GM18505 (cell line): ENCODE data around the gene FNBP1L.
"Not testable (repeated sequence)": the region's sequence is repeated elsewhere in the genome, so short reads cannot be mapped to it uniquely, and the experiment has no call there.

ENCODE experiments used
- ATAC-seq: cut with Tn5 transposase; IDR thresholded peaks from one replicate; pipeline ENCODE4 v1.9.1; 2021; ENCODE audit not compliant: unreplicated experiment
- POLR2A ChIP-seq: IDR thresholded peaks from 4 replicates; pipeline ENCODE4 v1.6.1; 2011; ENCODE audit warnings: borderline replicate concordance; ENCODE audit not compliant: insufficient read depth, insufficient read length; ENCODE audit errors: extremely low read depth

Gene FNBP1L

DNA sequence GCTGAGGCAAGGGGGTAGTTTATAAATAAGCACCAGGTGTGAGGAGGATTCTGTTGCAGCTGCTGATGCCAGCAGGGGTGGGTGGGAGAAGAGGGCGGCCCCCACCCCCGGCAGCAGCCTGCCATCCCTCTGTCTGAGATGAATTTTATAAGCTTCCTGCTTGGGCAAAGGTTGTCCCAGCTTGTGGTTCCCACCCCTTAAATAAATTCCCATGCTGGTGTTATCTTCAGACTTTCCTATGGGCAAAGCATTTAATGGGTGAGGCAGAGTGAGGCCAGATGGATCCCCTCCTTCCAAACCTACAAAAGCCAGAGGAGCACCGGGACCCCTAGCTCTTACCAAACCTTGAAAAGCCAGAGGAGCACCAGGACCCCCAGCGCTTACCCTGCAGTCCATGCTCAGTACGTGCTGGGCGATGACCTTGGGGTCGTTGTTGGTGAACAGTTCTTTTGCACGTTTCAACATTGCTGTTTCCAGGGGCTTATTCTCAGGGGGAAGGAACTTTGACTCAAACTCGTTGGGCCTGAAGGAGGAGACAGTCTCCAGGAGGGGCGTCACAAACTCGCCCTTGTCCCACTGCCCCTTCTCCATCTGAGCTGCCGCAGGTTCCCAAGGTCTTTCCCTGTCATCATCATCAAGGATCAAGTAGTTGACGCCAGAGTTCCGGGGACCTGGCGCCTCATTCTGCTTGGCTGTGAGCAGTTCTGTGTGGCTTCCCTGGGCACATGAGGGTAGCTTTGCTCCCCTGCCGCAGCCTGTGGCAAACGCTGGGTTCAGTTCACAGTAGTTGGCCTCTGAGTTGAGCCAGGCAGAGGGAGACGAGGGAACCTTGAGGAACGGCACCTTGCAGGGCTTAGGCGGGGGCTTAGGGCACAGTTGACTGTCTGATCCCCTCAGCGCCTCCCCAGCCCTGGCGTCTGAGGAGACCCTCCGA is 134.3 kb downstream of the FNBP1L start:
- ATAC-seq = no peak
- TF ChIP-seq POLR2A = no peak

- TF ChIP-seq POLR2A = no peak
- ATAC-seq = no peak
These were observed 136.5 kb downstream of the FNBP1L start for GRCh38 chr1:93584261-93585003.

- no peak for TF ChIP-seq POLR2A
- no peak for ATAC-seq
These were observed 137.4 kb downstream of the FNBP1L start for GRCh38 chr1:93585059-93585966.

DNA sequence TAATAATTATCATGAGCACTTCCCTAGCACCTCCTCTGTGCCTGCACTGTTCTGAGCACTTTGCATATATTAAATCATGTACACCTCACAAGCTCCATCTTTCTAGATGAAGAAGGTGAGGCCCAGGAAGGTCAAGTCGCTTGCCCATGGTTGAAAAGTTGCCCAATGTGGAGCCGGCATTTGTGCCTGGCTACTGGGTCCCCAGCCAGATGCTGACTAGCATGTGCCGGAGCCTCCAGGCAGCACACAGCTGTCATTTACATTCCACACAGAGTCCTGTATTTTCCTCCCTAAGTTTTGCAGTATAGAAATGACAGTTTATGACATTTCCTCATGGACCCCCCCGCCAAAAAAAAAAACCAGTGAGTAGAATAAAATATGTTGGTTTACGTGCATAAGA is 139.4 kb downstream of the FNBP1L start:
- no peak for ATAC-seq
- TF ChIP-seq POLR2A = no peak

GRCh38 chr1:93588206-93588605 is 140.3 kb downstream of the FNBP1L start:
- ATAC-seq = no peak
- no peak for TF ChIP-seq POLR2A

- ATAC-seq = no peak
- TF ChIP-seq POLR2A = no peak
These were observed 141.0 kb downstream of the FNBP1L start for GRCh38 chr1:93588955-93589354.

DNA sequence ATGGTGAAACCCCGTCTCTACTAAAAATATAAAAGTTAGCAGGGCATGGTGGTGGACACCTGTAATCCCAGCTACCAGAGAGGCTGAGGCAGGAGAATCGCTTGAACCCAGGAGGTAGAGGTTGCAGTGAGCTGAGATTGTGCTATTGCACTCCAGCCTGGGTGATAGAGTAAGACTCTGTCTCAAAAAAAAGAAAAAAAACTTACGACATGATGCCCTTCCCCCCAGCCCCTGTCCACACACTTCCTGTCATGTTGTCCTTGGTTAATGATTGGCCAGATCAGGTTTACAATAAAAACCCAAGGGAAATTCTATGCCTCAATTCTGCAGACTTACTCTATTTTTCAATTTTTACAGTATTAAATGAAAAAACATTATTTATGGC is 143.4 kb downstream of the FNBP1L start:
- ATAC-seq = not testable (repeated sequence)

GRCh38 chr1:93591676-93592550 is 144.0 kb downstream of the FNBP1L start:
- TF ChIP-seq POLR2A = no peak
- peak; percentile 73 for ATAC-seq

DNA sequence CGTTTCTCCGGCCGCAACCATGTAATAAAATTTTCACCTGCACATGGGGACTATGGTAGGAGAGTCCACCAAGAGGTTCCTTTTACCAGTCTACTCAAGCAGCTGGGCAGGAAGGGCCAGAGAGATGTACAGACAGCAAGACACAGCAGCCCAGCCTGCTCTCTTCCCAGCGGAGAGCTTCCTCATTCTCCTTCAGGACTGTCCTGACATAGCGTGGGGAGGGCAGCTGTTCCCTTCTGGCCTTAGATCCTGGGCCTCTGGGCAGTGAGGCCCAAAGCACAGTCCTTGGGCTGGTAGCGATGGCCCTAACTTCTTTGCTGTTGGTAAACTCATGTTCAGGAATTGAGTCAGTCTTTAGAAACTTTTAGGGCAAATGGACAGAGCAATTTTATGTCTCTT is 144.6 kb downstream of the FNBP1L start:
- ATAC-seq = no peak
- no peak for TF ChIP-seq POLR2A

DNA sequence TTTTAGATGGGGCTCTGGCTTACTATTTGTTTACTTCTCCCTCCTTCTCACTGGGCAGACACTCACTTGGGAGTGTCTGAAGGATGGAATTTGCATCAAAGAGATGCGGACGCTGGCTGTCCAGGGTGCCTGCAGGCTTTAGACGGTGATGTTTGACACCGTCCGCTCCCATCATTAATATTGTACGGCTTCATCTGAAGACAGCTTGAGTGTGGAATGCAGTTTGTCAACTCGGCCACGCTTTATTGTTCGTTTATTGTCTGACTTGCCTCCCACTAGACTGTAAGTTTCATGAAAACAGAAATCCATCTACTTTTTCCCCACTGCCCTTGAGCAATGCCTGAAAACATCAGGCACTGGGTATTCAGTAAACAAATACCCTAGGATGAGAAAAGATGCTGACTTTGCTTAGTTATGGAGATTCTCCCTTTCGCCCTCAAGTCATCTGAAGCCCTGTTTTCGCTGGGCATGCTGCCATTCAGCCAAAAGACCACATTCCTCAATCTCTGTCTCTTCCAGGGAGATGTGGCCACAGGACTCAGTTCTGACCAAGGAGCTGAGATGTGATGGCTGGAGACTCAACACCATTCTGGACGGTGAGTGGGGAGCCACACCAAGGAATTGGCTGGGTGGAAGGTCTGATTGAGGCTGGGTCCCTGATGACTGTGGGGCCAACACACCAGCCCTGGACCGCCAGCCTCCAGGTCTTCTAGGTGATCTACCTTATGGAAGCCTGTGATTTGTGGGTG is 146.1 kb downstream of the FNBP1L start:
- no peak for TF ChIP-seq POLR2A
- no peak for ATAC-seq

DNA sequence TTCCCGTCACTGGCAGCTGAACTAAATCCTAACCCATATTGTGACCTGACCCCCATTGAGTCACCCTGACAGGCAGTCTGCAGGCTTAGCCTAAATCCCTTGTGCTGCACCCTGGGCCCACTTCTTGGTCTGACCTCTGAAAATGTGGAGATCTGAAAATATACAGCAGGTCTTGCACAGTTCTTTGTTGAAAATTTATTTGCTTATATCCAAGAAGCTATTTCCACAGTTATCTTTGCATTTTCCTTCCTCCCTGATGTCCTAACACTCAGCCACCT is 146.6 kb downstream of the FNBP1L start:
- TF ChIP-seq POLR2A = no peak
- ATAC-seq = no peak

DNA sequence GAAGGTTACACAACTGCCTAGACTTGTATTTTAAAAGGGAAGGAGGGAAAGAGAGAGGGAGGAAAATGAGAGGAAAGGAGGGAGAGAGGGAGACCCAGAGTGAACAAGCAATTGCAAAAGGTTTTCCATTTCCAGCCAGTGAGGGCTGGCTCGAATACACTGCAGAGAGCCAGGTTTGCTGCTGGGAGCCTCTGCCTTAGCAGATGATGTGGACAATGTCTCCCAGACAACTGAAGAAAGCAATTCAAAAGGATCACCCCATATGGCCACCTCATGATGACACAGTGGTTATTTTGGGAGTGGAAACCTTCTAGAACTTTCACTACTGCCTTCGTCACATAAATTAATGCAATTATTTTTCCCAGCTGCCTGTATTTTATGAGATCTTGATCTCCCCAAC is 147.3 kb downstream of the FNBP1L start:
- ATAC-seq = no peak

More for the DNA sequence above, 147.3 kb downstream of the FNBP1L start:
- TF ChIP-seq POLR2A = no peak
